GM10266 (cell line): ENCODE measurements around the gene PDSS1.
"Not testable (repeated sequence)": the region's sequence is repeated elsewhere in the genome, so short reads cannot be mapped to it uniquely, and the experiment has no call there.

Experiments used
- DNase-seq: peaks from one replicate; pipeline ENCODE4 v3.0.0; 2012; ENCODE audit errors: extremely low spot score
- TF ChIP-seq, protein P1 (sequence below): IDR thresholded peaks from 2 replicates; pipeline ENCODE4 v1.5.1; 2012; ENCODE audit warnings: mild to moderate bottlenecking, low read depth; ENCODE audit not compliant: control insufficient read depth, insufficient read depth; ENCODE audit errors: missing control alignments

Gene PDSS1

DNA sequence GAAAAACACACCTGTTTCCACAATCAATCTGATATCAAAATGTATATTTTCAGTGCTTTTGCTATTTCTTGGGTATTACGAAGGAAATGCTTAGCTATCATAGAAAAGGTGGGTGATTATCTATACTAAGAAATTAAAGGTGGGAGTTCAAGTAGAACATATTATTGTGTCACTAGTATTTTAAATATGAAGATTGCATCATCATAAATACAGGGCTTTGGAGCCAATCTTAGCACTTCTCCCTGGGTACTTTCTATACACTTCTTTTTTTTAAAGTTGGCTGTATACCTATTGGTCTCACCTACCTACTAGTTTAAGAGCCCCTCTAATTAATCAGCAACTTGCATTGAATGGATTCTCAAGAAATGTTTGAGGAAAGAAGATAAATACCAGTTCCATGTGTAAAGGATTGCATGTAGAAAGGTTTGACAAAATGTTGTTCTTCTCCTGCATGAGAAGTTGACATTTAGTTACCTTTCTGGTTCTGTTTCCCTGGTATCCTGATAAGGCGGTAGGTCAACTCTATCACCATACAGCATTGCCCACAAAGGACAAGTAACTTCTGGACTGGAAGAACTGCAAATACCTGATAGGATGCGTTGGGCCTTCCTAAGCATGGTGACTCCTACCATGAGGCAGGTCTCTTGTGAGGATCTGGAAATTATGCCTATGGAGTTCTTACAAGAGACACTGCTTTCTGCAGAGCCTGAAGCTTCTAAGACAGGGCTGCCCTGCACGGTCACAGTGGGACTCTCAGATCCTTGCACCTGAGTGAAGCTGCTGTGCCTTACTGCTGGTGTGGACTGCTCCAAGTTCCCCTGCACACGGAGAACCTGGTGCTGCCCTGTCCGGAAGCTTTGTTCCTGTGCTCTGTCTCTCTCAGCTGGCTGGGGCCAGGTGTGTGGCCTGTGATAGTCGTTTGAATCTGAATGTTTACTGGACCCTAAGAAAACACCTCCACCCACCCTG, 32.1 kb upstream of the PDSS1 start:
- no peak for DNase-seq
- TF ChIP-seq, protein P1, sequence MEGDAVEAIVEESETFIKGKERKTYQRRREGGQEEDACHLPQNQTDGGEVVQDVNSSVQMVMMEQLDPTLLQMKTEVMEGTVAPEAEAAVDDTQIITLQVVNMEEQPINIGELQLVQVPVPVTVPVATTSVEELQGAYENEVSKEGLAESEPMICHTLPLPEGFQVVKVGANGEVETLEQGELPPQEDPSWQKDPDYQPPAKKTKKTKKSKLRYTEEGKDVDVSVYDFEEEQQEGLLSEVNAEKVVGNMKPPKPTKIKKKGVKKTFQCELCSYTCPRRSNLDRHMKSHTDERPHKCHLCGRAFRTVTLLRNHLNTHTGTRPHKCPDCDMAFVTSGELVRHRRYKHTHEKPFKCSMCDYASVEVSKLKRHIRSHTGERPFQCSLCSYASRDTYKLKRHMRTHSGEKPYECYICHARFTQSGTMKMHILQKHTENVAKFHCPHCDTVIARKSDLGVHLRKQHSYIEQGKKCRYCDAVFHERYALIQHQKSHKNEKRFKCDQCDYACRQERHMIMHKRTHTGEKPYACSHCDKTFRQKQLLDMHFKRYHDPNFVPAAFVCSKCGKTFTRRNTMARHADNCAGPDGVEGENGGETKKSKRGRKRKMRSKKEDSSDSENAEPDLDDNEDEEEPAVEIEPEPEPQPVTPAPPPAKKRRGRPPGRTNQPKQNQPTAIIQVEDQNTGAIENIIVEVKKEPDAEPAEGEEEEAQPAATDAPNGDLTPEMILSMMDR: no peak

DNA sequence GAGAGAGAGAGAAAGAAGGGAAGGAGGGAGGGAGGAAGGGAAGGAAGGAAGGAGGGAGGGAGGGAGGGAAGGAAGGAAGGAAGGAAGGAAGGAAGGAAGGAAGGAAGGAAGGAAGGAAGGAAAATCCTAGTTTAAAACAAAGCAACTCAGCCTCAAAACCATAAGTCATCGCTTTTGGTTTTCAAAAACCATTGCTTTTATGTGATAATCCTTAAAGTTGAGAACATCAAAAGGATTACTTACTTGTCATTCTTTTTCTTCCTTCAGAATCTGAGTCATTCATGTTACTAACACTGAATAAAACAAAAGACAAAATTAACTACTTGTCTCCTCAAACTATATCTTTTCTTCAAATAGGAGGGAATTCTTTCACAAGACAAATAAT, 21.6 kb upstream of the PDSS1 start:
- TF ChIP-seq, protein P1: no peak
- no peak for DNase-seq

- TF ChIP-seq, protein P1: no peak
- no peak for DNase-seq
These were observed 17.9 kb upstream of the PDSS1 start for GRCh38 chr10:26679588-26679987.

DNA sequence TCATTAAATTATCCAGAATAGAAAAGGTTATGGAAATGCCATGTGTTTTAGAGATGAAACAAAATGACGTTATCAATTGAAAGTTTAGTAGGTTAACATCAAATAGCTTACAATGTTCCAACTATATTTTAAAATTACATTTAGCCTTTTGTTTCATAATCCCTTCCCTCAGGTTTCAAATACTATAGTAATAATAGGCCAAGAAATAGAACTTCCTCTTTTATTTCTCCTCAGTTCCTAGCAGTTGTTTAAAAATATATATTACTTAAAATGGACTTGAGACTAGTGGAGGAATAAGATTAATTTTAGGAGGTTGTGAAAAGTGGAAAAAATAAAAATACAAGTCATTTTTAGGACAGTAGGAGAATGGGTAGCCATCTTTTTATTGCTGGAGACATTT, 16.4 kb upstream of the PDSS1 start:
- TF ChIP-seq, protein P1: no peak

DNA sequence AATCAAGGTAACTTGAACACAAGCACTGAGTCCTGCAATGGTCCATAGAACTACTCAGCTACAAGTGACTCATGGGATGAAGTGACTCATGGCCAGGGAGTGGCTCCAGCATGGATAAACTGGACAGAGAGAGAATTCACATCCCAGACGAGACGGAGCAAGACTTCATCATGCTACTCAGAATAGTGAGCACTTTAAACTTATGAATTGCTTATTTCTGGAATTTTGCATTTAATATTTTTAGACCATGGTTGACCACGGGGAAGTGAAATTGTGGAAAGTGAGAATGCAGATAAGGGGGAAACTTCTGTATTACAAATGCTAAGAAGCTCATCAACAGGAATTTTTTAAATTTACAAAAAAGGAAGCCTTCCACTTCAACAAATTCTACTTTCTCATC, 15.5 kb upstream of the PDSS1 start:
- not testable (repeated sequence) for DNase-seq

More for the DNA sequence above, 16.4 kb upstream of the PDSS1 start:
- no peak for DNase-seq

DNA sequence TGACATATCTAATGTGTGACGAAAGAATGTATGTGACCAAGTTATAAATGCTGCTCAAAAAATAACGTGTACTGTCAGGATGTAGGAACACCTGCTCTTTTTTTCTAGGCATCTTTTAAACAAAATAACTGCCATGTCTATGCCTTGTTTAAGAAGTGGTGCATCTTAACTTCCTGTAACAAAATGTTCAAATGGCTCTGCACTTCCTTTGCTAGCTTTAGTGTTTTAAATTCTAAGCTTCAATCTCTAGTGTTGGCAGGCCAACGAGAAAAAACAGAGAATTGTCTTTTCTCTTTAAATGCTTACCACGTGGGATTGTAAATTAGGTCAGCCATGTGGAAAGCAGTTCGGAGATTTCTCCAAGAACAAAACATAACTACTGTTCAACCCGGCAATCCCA, 14.6 kb upstream of the PDSS1 start:
- no peak for DNase-seq
- TF ChIP-seq, protein P1: no peak

DNA sequence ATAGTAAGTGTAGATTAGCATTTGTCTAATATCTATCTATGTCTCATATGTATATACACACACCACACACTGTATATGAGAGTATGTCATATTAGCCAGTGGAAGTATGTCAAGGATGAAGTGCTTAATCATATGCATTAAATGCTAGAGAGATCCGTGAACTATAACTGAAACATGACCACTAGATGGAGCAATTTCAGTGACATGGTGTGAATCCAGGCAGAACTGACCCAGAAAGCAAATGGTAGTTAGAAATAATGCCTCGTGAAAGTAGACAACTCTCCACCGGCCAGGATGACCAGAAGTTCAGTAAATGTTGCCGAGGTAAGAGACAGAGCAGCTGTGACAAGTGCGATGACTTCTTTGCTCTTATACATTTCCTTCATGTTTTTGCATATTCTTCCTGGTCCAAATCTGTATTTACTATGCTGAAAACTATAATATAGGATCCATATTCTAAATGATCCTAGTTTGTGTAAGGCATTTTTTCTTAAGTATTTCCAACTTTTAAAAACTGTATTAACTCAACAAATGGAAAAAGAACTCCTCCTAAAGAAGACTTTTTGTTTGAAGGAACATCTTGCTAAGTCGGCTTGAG, 12.7 kb upstream of the PDSS1 start:
- TF ChIP-seq, protein P1: peak; percentile 56
- peak; percentile 40 for DNase-seq
